Fibroblast of gingiva (primary cell): ENCODE measurements around the gene NEDD4.
A peak's percentile ranks its signal among the peaks of the same experiment; 100 is the strongest.
"Not testable (repeated sequence)": the region's sequence is repeated elsewhere in the genome, so short reads cannot be mapped to it uniquely, and the experiment has no call there.

Experiments
- DNase-seq: peaks from one replicate; pipeline ENCODE4 v3.0.0-alpha.2; 2011; ENCODE audit warnings: low read depth

Gene NEDD4

GRCh38 chr15:55954862-55955605, 38.4 kb downstream of the NEDD4 start:
- DNase-seq, result no peak

- DNase-seq, result not testable (repeated sequence)
Observed at GRCh38 chr15:55952501-55953274, 40.7 kb downstream of the NEDD4 start.

- not testable (repeated sequence) for DNase-seq
Observed at GRCh38 chr15:55944606-55945005, 48.8 kb downstream of the NEDD4 start.

GRCh38 chr15:55942332-55942731, 51.1 kb downstream of the NEDD4 start:
- DNase-seq, result no peak

GRCh38 chr15:55937040-55937439, 56.4 kb downstream of the NEDD4 start:
- no peak for DNase-seq

GRCh38 chr15:55928955-55929354, 64.5 kb downstream of the NEDD4 start:
- no peak for DNase-seq

GRCh38 chr15:55921744-55922143, 71.7 kb downstream of the NEDD4 start:
- DNase-seq, result no peak

GRCh38 chr15:55917881-55918296, 75.5 kb downstream of the NEDD4 start:
- DNase-seq, result peak; percentile 91

- DNase-seq, result peak; percentile 88
Observed at GRCh38 chr15:55916666-55917409, 76.6 kb downstream of the NEDD4 start.

GRCh38 chr15:55915876-55916567, 77.4 kb downstream of the NEDD4 start:
- peak; percentile 37 for DNase-seq

- DNase-seq, result no peak
Observed at GRCh38 chr15:55915221-55915620, 78.2 kb downstream of the NEDD4 start.

GRCh38 chr15:55914446-55914845, 79.0 kb downstream of the NEDD4 start:
- DNase-seq, result no peak

- DNase-seq, result no peak
Observed at GRCh38 chr15:55912982-55913381, 80.4 kb downstream of the NEDD4 start.

GRCh38 chr15:55909036-55909811, 84.2 kb downstream of the NEDD4 start:
- peak; percentile 40 for DNase-seq

GRCh38 chr15:55907797-55908196, 85.6 kb downstream of the NEDD4 start:
- peak; percentile 94 for DNase-seq

GRCh38 chr15:55902981-55903380, 90.4 kb downstream of the NEDD4 start:
- no peak for DNase-seq

GRCh38 chr15:55900019-55900418, 93.4 kb downstream of the NEDD4 start:
- no peak for DNase-seq

- peak; percentile 5 for DNase-seq
Observed at GRCh38 chr15:55899537-55899936, 93.9 kb downstream of the NEDD4 start.

GRCh38 chr15:55897560-55898336, 95.7 kb downstream of the NEDD4 start:
- DNase-seq, result peak; percentile 52

GRCh38 chr15:55894399-55894965, 98.9 kb downstream of the NEDD4 start:
- no peak for DNase-seq
